Measurements from ENCODE around the gene LPCAT2.

DNA sequence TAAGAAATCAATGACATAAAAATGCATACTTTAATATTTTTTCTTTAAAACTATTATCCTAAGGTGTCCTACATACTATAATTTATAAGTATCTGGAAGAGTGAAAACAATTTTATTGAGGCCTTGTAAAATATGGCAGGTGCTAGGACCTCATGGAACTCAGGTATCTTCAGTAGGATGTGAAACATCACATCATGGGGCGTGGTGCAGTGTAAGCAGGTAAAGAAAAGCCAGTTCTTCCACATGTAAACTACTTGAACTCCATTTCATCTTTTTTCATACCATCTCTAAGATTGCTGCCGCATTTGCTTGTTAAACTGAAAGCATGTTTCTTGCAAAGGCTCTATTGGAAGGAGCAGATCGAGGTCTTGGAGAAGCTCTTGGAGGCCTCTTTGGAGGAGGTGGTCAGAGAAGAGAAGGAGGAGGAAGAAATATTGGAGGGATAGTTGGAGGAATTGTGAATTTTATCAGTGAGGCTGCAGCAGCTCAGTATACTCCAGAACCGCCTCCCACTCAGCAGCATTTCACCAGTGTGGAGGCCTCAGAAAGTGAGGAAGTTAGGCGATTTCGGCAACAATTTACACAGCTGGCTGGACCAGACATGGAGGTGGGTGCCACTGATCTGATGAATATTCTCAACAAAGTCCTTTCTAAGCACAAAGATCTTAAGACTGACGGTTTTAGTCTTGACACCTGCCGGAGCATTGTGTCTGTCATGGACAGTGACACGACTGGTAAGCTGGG, 57.7 kb downstream of the LPCAT2 start, which contains the start of gene CAPNS2:
- TF ChIP-seq, protein P1, sequence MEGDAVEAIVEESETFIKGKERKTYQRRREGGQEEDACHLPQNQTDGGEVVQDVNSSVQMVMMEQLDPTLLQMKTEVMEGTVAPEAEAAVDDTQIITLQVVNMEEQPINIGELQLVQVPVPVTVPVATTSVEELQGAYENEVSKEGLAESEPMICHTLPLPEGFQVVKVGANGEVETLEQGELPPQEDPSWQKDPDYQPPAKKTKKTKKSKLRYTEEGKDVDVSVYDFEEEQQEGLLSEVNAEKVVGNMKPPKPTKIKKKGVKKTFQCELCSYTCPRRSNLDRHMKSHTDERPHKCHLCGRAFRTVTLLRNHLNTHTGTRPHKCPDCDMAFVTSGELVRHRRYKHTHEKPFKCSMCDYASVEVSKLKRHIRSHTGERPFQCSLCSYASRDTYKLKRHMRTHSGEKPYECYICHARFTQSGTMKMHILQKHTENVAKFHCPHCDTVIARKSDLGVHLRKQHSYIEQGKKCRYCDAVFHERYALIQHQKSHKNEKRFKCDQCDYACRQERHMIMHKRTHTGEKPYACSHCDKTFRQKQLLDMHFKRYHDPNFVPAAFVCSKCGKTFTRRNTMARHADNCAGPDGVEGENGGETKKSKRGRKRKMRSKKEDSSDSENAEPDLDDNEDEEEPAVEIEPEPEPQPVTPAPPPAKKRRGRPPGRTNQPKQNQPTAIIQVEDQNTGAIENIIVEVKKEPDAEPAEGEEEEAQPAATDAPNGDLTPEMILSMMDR (IDR thresholded peaks at IDR 0.05), result no peak
- TF ChIP-seq POLR2AphosphoS5 (IDR thresholded peaks at IDR 0.05; ENCODE audit: low read depth, low read length), result no peak
- TF ChIP-seq, protein P2, sequence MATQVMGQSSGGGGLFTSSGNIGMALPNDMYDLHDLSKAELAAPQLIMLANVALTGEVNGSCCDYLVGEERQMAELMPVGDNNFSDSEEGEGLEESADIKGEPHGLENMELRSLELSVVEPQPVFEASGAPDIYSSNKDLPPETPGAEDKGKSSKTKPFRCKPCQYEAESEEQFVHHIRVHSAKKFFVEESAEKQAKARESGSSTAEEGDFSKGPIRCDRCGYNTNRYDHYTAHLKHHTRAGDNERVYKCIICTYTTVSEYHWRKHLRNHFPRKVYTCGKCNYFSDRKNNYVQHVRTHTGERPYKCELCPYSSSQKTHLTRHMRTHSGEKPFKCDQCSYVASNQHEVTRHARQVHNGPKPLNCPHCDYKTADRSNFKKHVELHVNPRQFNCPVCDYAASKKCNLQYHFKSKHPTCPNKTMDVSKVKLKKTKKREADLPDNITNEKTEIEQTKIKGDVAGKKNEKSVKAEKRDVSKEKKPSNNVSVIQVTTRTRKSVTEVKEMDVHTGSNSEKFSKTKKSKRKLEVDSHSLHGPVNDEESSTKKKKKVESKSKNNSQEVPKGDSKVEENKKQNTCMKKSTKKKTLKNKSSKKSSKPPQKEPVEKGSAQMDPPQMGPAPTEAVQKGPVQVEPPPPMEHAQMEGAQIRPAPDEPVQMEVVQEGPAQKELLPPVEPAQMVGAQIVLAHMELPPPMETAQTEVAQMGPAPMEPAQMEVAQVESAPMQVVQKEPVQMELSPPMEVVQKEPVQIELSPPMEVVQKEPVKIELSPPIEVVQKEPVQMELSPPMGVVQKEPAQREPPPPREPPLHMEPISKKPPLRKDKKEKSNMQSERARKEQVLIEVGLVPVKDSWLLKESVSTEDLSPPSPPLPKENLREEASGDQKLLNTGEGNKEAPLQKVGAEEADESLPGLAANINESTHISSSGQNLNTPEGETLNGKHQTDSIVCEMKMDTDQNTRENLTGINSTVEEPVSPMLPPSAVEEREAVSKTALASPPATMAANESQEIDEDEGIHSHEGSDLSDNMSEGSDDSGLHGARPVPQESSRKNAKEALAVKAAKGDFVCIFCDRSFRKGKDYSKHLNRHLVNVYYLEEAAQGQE (IDR thresholded peaks at IDR 0.05; ENCODE audit: insufficient read depth in 1 of 2, low read depth in 2 of 2, low read length in 1 of 2), result no peak
- TF ChIP-seq SIN3A (IDR thresholded peaks at IDR 0.05; ENCODE audit: borderline replicate concordance, insufficient read depth, low read depth, low read length), result no peak
- TF ChIP-seq TCF7L2 (IDR thresholded peaks at IDR 0.05; ENCODE audit: low read depth, low read length), result no peak

All from Panc1 (cell line).